Activated naive CD8-positive, alpha-beta T cell treated with anti-CD3 and anti-CD28 coated beads, Interleukin-2, amount 10 ng/mL, durations not matched to agents 7 days and 5 days (primary cell): Measurements from ENCODE around the gene SPINK9. TPM values are rescaled to one million over a fixed set of nuclear protein-coding genes. Genes with fewer than 3 reads are reported as not detected.

ENCODE experiments used
- ATAC-seq: fragments of 150-1000 bp; cut with Tn5 transposase; one replicate; pipeline ENCODE4 v1.10.0; 2021; ENCODE audit warnings: low read depth, moderate library complexity
- POLR2A ChIA-PET: fragments of 350-600 bp; sonication (Branson Sonifier 250); formaldehyde crosslinking; loops from one replicate; lab custom pipeline; 2021; ENCODE audit warnings: antibody characterized with exemption; lab: Charles Lee
- DNase-seq: peaks from one replicate; pipeline ENCODE4 v3.0.0; 2021
- H3K27ac Mint-ChIP-seq: one replicate; pipeline ENCODE4 v1.8.0; 2022; ENCODE audit warnings: mild to moderate bottlenecking, mixed read lengths
- H3K27me3 Mint-ChIP-seq: one replicate; pipeline ENCODE4 v1.8.0; 2022; ENCODE audit warnings: mild to moderate bottlenecking, moderate library complexity, mixed read lengths
- H3K36me3 Mint-ChIP-seq: one replicate; pipeline ENCODE4 v1.8.0; 2021; ENCODE audit warnings: mild to moderate bottlenecking, mixed read lengths
- H3K4me1 Mint-ChIP-seq: one replicate; pipeline ENCODE4 v1.8.0; 2021; ENCODE audit warnings: mixed read lengths
- H3K4me3 Mint-ChIP-seq: one replicate; pipeline ENCODE4 v1.8.0; 2022; ENCODE audit warnings: mild to moderate bottlenecking, moderate library complexity, mixed read lengths
- H3K9me3 Mint-ChIP-seq: one replicate; pipeline ENCODE4 v1.8.0; 2021; ENCODE audit warnings: mixed read lengths
- total RNA-seq, 2 experiments: library from RNA; stranded (reverse); gene quantifications; one replicate each; pipeline ENCODE4 v1.2.3, GENCODE V29; 2021

Gene SPINK9
- total RNA-seq, 2 experiments from 2014 or later = not detected

DNA sequence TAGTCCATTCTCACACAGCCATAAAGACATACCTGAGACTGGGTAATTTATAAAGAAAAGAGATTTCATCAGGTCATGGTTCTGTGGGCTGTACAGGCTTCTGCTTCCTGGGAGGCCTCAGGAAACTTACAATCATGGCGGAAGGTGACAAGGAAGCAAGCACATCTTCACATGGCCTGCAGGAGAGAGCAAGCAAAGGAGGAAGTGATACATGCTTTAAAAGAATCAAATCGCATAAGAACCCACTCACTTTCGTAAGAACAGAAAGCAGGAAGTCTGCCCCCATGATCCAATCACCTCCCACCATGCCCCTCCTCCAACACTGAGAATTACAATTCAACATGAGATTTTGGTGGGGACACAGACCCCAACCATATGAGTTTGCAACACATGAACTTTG is 43.3 kb downstream of the SPINK9 start:
- H3K27ac Mint-ChIP-seq = no peak overlapping the region
- DNase-seq = no peak

DNA sequence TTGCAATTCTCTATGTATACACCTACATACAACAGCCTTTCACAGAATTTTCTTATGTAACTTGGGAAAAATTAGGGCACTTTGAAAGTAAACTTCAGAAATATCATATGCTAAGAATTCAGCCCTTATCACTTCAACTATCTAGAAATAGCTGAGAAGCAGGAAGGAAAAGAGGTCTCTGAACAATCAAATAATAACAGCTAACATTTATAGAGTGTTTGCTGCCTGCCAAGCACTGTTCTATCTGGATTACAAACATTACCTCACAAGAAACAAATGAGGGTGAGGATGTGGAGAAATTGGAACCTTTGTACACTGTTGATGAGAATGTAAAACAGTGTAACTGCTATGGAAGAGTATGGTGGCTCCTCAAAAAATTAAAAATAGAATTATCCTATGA is 44.0 kb downstream of the SPINK9 start:
- Mint-ChIP-seq H3K4me1 (peaks cover 19% of the 10 kb centered on the region), H3K9me3 (peaks cover 13% of the 10 kb centered on the region), H3K36me3 (peaks cover 20% of the 10 kb centered on the region), H3K27me3 (no peaks in the 10 kb centered on the region), H3K27ac (peak overlapping the region; percentile 46), H3K4me3 (no peak overlapping the region)
- DNase-seq (no peak), ATAC-seq (no peak)
- POLR2A ChIA-PET = no interaction called here

More for the DNA sequence above, 43.3 kb downstream of the SPINK9 start:
- Mint-ChIP-seq H3K4me3 (no peak overlapping the region), H3K9me3 (peaks cover 13% of the 10 kb centered on the region), H3K36me3 (peaks cover 20% of the 10 kb centered on the region), H3K4me1 (peaks cover 17% of the 10 kb centered on the region), H3K27me3 (no peaks in the 10 kb centered on the region)
- POLR2A ChIA-PET = no interaction called here
- ATAC-seq = no peak

DNA sequence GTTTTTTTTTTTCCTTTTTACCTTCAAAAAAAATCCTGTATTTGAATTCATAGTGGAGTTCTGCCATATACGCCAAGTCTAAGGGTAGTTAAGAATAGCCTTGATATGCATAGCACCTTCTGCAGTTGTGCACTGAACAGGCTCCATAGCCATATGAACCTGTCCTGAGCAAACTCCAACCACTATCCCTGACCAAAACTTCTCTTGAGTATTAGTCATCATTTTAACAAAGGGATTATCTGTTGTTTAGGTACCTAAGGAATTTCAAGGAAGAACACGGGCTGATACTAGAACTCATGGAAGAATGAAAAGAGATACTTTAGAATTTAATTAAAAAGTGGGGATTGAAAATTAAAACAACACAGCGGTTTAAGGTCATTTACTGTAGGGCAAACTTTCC is 46.5 kb downstream of the SPINK9 start:
- Mint-ChIP-seq H3K27ac (no peak overlapping the region), H3K4me1 (peaks cover 39% of the 10 kb centered on the region), H3K4me3 (no peak overlapping the region), H3K9me3 (peaks cover 13% of the 10 kb centered on the region), H3K36me3 (peaks cover 24% of the 10 kb centered on the region), H3K27me3 (no peaks in the 10 kb centered on the region)
- no peak for ATAC-seq
- no peak for DNase-seq
- POLR2A ChIA-PET = no interaction called here

DNA sequence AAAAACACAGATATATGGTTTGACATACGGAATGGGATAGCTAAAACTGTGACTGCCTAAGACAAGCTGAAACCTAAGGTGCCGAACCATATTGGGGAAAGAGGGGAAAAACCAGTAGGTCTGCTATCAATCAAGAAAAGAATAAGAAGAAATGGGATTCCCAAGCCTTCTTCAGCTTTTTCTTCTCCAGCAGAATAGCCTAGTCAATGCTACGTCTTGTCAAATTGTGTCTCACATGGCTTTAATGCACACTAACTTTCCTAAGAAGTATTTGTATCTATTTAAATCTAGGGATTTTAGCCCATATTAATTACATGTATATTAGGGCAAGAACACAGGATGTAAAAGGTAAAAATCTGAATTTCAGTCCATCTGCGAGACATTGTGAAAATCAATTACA is 47.6 kb downstream of the SPINK9 start:
- Mint-ChIP-seq H3K4me1 (peaks cover 45% of the 10 kb centered on the region), H3K36me3 (peaks cover 23% of the 10 kb centered on the region), H3K27ac (peak overlapping the region; percentile 96), H3K4me3 (peak overlapping the region; percentile 98), H3K27me3 (no peaks in the 10 kb centered on the region), H3K9me3 (peaks cover 12% of the 10 kb centered on the region)
- no peak for ATAC-seq
- no peak for DNase-seq
- POLR2A ChIA-PET = no interaction called here

DNA sequence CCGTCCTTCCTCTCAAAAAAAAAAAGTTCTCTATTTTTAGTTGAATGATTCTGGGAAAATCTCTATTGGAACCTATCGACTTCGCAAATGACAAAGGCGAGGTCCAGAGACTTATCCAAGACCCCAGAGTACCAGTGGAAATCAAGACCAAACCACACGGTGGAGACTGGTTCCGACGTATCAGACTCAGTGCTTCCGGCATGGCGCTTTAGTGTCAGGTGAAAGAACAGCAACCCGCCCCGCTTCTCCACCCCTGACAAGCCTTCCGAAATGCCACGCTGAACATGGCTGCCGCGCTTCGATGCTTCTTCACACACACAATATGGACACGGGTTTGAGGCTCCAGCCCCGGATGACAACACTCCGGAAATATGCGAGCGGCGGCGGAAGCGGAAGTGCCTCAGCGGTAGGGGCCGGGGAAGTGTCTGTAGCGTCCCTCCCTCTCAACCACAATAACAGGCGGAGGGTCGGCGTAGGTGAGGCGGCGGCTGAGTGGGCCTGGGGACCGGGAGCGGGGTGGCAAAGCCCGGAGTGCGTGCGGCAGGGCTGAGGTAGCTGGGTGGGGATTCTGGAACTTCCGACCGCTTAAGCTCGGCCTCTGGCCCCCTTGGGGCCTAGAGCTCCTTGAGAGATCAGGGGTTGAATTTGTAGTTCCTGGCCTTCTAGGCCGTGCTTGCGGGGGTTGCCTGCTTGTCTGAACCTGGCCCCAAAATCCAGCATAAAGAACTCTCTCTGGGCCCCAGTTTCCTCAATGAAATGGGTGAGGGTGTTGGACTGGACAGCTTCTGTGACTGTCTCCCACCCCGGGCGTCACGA is 48.4 kb downstream of the SPINK9 start, which contains the start of gene FBXO38:
Gene FBXO38, plus strand, starts transcription at position 395 of the 816 bp plus-strand sequence. CDS start 10,819 bp downstream, outside the sequence.
- Mint-ChIP-seq H3K4me3 (peak within 1 kb of the TSS; percentile 98), H3K36me3 (peaks cover 19% of the 10 kb centered on the region), H3K27ac (peak within 1 kb of the TSS; percentile 96), H3K9me3 (peaks cover 5% of the 10 kb centered on the region), H3K27me3 (no peaks in the 10 kb centered on the region), H3K4me1 (peaks cover 49% of the 10 kb centered on the region)
- ATAC-seq = peak; percentile 98
- DNase-seq = peak; percentile 92
- POLR2A ChIA-PET = no interaction called here

DNA sequence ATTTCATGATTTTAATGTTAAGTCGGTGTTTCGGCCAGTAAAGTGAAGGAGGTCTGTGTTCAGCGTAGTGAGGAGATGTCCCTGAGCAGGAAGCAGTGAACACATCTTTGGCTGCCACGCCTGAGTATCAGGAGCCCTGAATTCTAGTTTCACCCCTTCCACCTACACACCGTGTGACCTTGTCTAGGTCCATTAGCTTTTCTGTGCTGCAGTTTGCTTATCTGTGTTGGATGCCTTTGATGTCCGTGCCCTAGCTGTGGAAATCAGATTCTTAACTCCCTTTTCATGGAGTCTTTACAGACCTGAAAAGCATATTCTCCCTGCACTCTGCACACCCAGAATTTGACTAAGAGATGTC is 49.0 kb downstream of the SPINK9 start:
- H3K27me3 Mint-ChIP-seq = no peaks in the 10 kb centered on the region
- H3K4me3 Mint-ChIP-seq = peak overlapping the region; percentile 98
- DNase-seq = no peak
- ATAC-seq = peak; percentile 20
- H3K9me3 Mint-ChIP-seq = peaks cover 2% of the 10 kb centered on the region
- POLR2A ChIA-PET = no interaction called here
- peak overlapping the region; percentile 96 for H3K27ac Mint-ChIP-seq
- H3K4me1 Mint-ChIP-seq = peaks cover 48% of the 10 kb centered on the region
- H3K36me3 Mint-ChIP-seq = peaks cover 17% of the 10 kb centered on the region

DNA sequence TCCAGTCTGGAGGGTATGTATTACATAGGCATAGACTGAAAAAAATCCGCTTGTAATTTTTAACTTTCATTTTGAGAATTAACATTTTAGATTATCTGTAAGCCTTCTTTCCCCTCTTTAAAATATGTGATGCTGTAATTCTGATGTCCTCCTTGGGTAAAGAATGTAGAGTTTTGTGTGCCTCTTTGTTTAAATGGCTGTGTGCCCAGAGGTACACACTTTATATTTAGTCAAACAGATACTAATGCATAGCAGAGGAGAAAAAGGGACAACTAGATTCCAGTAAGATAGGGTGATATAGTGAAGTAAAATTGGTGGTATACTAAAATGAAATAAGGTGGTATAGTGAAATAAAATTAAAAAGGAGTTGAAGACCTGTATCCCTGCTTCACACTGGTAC is 49.7 kb downstream of the SPINK9 start:
- DNase-seq (no peak), ATAC-seq (no peak)
- peaks cover 40% of the 10 kb centered on the region for H3K4me1 Mint-ChIP-seq
- POLR2A ChIA-PET = no interaction called here
- peak overlapping the region; percentile 96 for H3K27ac Mint-ChIP-seq
- H3K36me3 Mint-ChIP-seq = peaks cover 14% of the 10 kb centered on the region
- H3K27me3 Mint-ChIP-seq = no peaks in the 10 kb centered on the region
- H3K9me3 Mint-ChIP-seq = no peaks in the 10 kb centered on the region
- H3K4me3 Mint-ChIP-seq = peak overlapping the region; percentile 98

DNA sequence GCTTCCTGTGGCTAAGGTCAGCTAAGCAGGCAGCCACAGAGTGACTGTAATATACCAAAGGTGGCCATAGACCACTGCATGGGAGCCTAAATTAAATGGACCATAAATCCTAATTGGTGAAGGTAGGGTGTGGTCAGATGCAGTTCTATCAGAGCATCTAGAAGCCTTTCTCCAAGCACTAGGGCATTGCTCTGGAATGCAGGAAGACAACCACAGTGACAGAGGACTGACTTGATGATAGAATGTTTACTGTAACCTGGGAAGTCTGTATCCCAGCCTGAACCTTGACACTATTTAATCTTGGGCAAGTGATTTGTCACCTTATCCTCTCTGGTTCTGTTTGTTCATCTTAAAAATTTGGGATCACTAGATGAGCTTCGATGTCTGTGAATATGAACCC is 50.7 kb downstream of the SPINK9 start:
- H3K9me3 Mint-ChIP-seq = no peaks in the 10 kb centered on the region
- H3K27ac Mint-ChIP-seq = peak overlapping the region; percentile 68
- H3K27me3 Mint-ChIP-seq = no peaks in the 10 kb centered on the region
- H3K36me3 Mint-ChIP-seq = peaks cover 12% of the 10 kb centered on the region
- DNase-seq (no peak), ATAC-seq (no peak)
- H3K4me3 Mint-ChIP-seq = peak overlapping the region; percentile 98
- H3K4me1 Mint-ChIP-seq = peaks cover 40% of the 10 kb centered on the region
- POLR2A ChIA-PET = no interaction called here

DNA sequence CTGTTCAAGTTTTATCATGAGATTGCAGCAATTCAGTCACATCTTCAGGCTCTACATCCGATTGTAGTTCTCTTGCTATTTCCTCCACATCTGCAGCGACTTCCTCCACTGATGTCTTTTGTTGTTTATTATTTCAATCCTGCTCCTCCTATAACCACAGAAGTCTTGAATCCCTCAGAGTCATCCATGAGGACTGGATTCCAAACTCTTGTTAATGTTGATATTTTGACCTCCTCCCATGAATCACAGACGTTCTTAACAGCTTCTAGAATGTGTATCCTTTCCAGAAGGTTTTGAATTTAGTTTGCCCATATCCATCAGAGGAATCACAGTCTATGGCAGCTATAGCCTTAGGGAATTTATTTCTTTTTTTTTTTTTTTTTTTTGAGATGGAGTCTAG is 52.0 kb downstream of the SPINK9 start:
- Mint-ChIP-seq H3K9me3 (no peaks in the 10 kb centered on the region), H3K27ac (peak overlapping the region; percentile 37), H3K36me3 (peaks cover 12% of the 10 kb centered on the region), H3K4me1 (peaks cover 46% of the 10 kb centered on the region), H3K4me3 (no peak overlapping the region), H3K27me3 (no peaks in the 10 kb centered on the region)
- ATAC-seq (no peak), DNase-seq (no peak)
- POLR2A ChIA-PET = no interaction called here

DNA sequence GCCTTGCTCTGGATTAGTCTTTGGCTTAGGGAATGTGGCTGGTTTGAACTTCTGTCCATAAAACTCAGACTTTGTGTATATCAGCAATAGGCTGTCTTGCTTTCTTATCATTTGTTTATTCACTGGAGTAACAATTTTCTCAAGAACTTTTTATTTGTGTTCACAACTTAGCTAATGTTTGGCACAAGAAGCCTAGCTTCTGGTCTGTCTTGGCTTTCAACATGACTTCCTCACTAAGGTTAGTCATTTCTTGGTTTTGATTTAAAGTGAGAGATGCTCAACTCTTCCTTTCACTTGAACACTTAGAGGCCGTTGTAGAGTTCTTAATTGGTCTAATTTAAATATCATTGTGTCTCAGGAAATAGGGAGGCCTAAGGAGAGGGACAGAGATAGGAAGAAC is 53.3 kb downstream of the SPINK9 start:
- H3K4me3 Mint-ChIP-seq = no peak overlapping the region
- peaks cover 46% of the 10 kb centered on the region for H3K4me1 Mint-ChIP-seq
- no peak overlapping the region for H3K27ac Mint-ChIP-seq
- DNase-seq (no peak), ATAC-seq (no peak)
- H3K27me3 Mint-ChIP-seq = no peaks in the 10 kb centered on the region
- POLR2A ChIA-PET = no interaction called here
- H3K9me3 Mint-ChIP-seq = no peaks in the 10 kb centered on the region
- H3K36me3 Mint-ChIP-seq = peaks cover 12% of the 10 kb centered on the region

Other genes with a start within 250 kb of the SPINK9 start
- gene SPINK14, start 167.0 kb upstream of the SPINK9 start, total RNA-seq = not detected
- not detected for gene SPINK6, start 132.5 kb upstream of the SPINK9 start, total RNA-seq
- not detected for gene MARCOL, start 97.0 kb upstream of the SPINK9 start, total RNA-seq
- gene SPINK13, start 66.8 kb upstream of the SPINK9 start, total RNA-seq = not detected
- not detected for gene SPINK7, start 23.1 kb upstream of the SPINK9 start, total RNA-seq
- gene FBXO38, start 48.4 kb downstream of the SPINK9 start, total RNA-seq = 10 to 100 TPM; 60.5 to 65.8 TPM